ENCODE data around the gene MUC16. TPM values are rescaled to one million over a fixed set of nuclear protein-coding genes. Genes with fewer than 3 reads are reported as not detected.

Gene MUC16
- total and polyA plus RNA-seq, 2 donors from 2014 or later, result 0.41 TPM; not detected in 1

DNA sequence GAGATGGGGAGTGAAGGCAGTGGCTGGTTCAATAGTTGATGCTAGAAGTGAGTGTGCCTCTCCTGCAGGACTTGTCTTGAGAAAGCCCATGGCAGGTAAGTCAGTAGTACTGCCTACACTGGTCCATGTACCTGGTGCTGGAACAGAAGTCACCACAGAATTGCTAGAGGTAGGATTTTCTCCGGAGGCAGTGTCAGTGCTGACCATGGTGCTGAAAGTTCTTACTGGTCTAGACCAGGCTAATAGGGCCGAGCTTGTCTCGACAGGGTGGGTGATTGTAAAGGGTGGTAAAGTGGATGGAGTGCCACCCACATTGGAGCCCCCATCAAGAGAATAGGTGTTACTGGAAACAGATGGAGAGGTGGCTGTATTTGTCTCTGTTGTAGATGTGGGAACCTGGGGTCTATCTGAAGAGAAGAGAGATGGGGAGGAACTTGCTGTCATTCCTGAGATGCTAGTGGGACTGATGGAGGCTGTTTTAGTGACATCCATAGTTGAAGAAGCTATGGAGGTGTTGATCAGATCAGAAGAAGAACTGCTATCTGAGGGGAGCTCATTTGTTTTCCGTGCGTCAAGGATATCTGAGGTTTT lies 36.6 kb downstream of the MUC16 start:
- TF ChIP-seq, protein P1, sequence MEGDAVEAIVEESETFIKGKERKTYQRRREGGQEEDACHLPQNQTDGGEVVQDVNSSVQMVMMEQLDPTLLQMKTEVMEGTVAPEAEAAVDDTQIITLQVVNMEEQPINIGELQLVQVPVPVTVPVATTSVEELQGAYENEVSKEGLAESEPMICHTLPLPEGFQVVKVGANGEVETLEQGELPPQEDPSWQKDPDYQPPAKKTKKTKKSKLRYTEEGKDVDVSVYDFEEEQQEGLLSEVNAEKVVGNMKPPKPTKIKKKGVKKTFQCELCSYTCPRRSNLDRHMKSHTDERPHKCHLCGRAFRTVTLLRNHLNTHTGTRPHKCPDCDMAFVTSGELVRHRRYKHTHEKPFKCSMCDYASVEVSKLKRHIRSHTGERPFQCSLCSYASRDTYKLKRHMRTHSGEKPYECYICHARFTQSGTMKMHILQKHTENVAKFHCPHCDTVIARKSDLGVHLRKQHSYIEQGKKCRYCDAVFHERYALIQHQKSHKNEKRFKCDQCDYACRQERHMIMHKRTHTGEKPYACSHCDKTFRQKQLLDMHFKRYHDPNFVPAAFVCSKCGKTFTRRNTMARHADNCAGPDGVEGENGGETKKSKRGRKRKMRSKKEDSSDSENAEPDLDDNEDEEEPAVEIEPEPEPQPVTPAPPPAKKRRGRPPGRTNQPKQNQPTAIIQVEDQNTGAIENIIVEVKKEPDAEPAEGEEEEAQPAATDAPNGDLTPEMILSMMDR (IDR thresholded peaks at IDR 0.05; ENCODE audit: borderline replicate concordance, extremely low read depth, insufficient read depth), result no peak
- Histone ChIP-seq H3K4me3 (ENCODE audit: low read length in 3 of 3) (no peak overlapping the region), H3K27ac (ENCODE audit: low read depth in 2 of 2, low read length in 2 of 2) (no peak overlapping the region), H3K27me3 (ENCODE audit: control insufficient read depth, insufficient read depth, low read length) (no peaks in the 10 kb centered on the region), H3K4me1 (ENCODE audit: control insufficient read depth in 2 of 3, insufficient read depth in 2 of 3, low read depth in 1 of 3, low read length in 3 of 3) (no peaks in the 10 kb centered on the region), H3K36me3 (ENCODE audit: control insufficient read depth in 2 of 3, insufficient read depth in 3 of 3, low read length in 3 of 3) (no peaks in the 10 kb centered on the region), H3K9me3 (ENCODE audit: control insufficient read depth in 2 of 3, insufficient read depth in 1 of 3, low read length in 3 of 3) (peaks cover 0 to 6% (median 0%) of the 10 kb centered on the region in 3 donors), H3K9ac (ENCODE audit: low read length in 3 of 3) (no peak overlapping the region)
- FAIRE-seq (no peak), DNase-seq (peak in 4 of 5 donors; percentile 37 to 85 (median 58))
- intact Hi-C loops (cut with DNase I), result no loop called here

DNA sequence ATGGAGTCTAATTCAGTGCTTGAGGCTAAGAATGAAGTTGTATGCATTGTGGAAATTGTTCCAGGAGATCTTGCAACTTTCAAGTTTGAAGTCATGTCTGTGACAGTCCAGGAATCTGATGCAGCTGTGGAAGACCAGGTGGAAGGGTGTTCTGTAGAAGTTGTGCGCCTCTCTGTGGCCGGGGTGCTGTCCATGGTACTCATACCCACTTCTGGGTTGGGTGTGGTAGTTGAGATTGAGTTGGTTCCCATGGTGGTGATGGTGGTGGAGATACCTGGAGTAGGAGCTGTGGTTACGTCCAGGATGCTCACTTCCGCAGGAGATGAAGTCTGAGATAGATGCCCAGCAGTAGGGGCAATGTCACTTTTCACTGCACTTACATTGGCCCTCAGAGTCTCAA lies 44.3 kb downstream of the MUC16 start:
- intact Hi-C loops (cut with DNase I), result no loop called here
- no peak for FAIRE-seq
- TF ChIP-seq, protein P1 (IDR thresholded peaks at IDR 0.05; ENCODE audit: borderline replicate concordance, extremely low read depth, insufficient read depth), result no peak

More for the DNA sequence above, 44.3 kb downstream of the MUC16 start:
- no peaks in the 10 kb centered on the region for H3K36me3 ChIP-seq (ENCODE audit: control insufficient read depth in 2 of 3, insufficient read depth in 3 of 3, low read length in 3 of 3)
- no peak overlapping the region for H3K9ac ChIP-seq (ENCODE audit: low read length in 3 of 3)
- no peaks in the 10 kb centered on the region for H3K4me1 ChIP-seq (ENCODE audit: control insufficient read depth in 2 of 3, insufficient read depth in 2 of 3, low read depth in 1 of 3, low read length in 3 of 3)
- H3K27ac ChIP-seq (ENCODE audit: low read depth in 2 of 2, low read length in 2 of 2), result no peak overlapping the region
- peak in 2 of 5 donors; percentile 7 to 13 for DNase-seq
- no peak overlapping the region for H3K4me3 ChIP-seq (ENCODE audit: low read length in 3 of 3)
- peaks cover 0 to 6% (median 0%) of the 10 kb centered on the region in 3 donors for H3K9me3 ChIP-seq (ENCODE audit: control insufficient read depth in 2 of 3, insufficient read depth in 1 of 3, low read length in 3 of 3)
- no peaks in the 10 kb centered on the region for H3K27me3 ChIP-seq (ENCODE audit: control insufficient read depth, insufficient read depth, low read length)

Other genes with a start within 250 kb of the MUC16 start
- gene ZNF558, start 178.1 kb downstream of the MUC16 start, total RNA-seq, result 28.5 TPM
- 7.5 TPM for gene ZNF558, start 178.1 kb downstream of the MUC16 start, polyA plus RNA-seq (ENCODE audit: insufficient read depth, low read depth, low replicate concordance)
- gene MBD3L1, start 178.0 kb downstream of the MUC16 start, total RNA-seq, result not detected
- gene MBD3L1, start 178.0 kb downstream of the MUC16 start, polyA plus RNA-seq (ENCODE audit: insufficient read depth, low read depth, low replicate concordance), result not detected
- not detected for gene OR1M1, start 76.7 kb upstream of the MUC16 start, total RNA-seq
- gene OR1M1, start 76.7 kb upstream of the MUC16 start, polyA plus RNA-seq (ENCODE audit: insufficient read depth, low read depth, low replicate concordance), result not detected
- not detected for gene OR7G2, start 97.1 kb upstream of the MUC16 start, total RNA-seq
- not detected for gene OR7G2, start 97.1 kb upstream of the MUC16 start, polyA plus RNA-seq (ENCODE audit: insufficient read depth, low read depth, low replicate concordance)
- not detected for gene OR7G1, start 105.4 kb upstream of the MUC16 start, total RNA-seq
- not detected for gene OR7G1, start 105.4 kb upstream of the MUC16 start, polyA plus RNA-seq (ENCODE audit: insufficient read depth, low read depth, low replicate concordance)
- gene OR7G3, start 116.5 kb upstream of the MUC16 start, total RNA-seq, result not detected
- not detected for gene OR7G3, start 116.5 kb upstream of the MUC16 start, polyA plus RNA-seq (ENCODE audit: insufficient read depth, low read depth, low replicate concordance)
- gene ZNF317, start 130.0 kb upstream of the MUC16 start, total RNA-seq, result 32.6 TPM
- 30.2 TPM for gene ZNF317, start 130.0 kb upstream of the MUC16 start, polyA plus RNA-seq (ENCODE audit: insufficient read depth, low read depth, low replicate concordance)
- gene OR7D2, start 168.6 kb upstream of the MUC16 start, total RNA-seq, result not detected
- gene OR7D2, start 168.6 kb upstream of the MUC16 start, polyA plus RNA-seq (ENCODE audit: insufficient read depth, low read depth, low replicate concordance), result not detected
- not detected for gene OR7D4, start 209.2 kb upstream of the MUC16 start, total RNA-seq
- gene OR7D4, start 209.2 kb upstream of the MUC16 start, polyA plus RNA-seq (ENCODE audit: insufficient read depth, low read depth, low replicate concordance), result not detected
- not detected for gene OR7E24, start 240.5 kb upstream of the MUC16 start, total RNA-seq
- not detected for gene OR7E24, start 240.5 kb upstream of the MUC16 start, polyA plus RNA-seq (ENCODE audit: insufficient read depth, low read depth, low replicate concordance)